Lung (tissue), 12 donors: ENCODE data around the gene CCDC34. TPM values are rescaled to one million over a fixed set of nuclear protein-coding genes. Genes with fewer than 3 reads are reported as not detected.

ENCODE experiments used
- ATAC-seq: fragments of 200-7000 bp; cut with Tn5 transposase; one replicate; pipeline ENCODE4 v1.9.1; 2020; ENCODE audit warnings: moderate number of reproducible peaks; ENCODE audit not compliant: insufficient read depth, low FRiP score
- DNase-seq, 3 donors: peaks; one replicate each; pipeline ENCODE4 v3.0.0-alpha.2; 2013 to 2017
- H3K27ac ChIP-seq, 2 donors: one replicate each; pipeline ENCODE4 v1.5.1; 2013; ENCODE audit warnings: mild to moderate bottlenecking in 2 of 2, moderate library complexity in 2 of 2, control low read depth in 1 of 2, inconsistent platforms in 1 of 2, low read depth in 1 of 2, low read length in 1 of 2
- H3K27me3 ChIP-seq, 3 donors: one replicate each; pipeline ENCODE4 v1.5.1; 2013; ENCODE audit warnings: low read length in 2 of 3; ENCODE audit not compliant: control insufficient read depth in 3 of 3, insufficient read depth in 3 of 3
- H3K36me3 ChIP-seq, 4 donors: one replicate each; pipeline ENCODE4 v1.5.1; 2013; ENCODE audit warnings: low read length in 4 of 4, mild to moderate bottlenecking in 1 of 4, moderate library complexity in 1 of 4; ENCODE audit not compliant: control insufficient read depth in 4 of 4, insufficient read depth in 4 of 4
- H3K4me1 ChIP-seq, 5 donors: one replicate each; pipeline ENCODE4 v1.5.1; 2013; ENCODE audit warnings: low read length in 5 of 5, mild to moderate bottlenecking in 2 of 5, moderate library complexity in 1 of 5; ENCODE audit not compliant: control insufficient read depth in 5 of 5, insufficient read depth in 5 of 5
- H3K4me3 ChIP-seq: one replicate; pipeline ENCODE4 v1.5.1; 2013; ENCODE audit warnings: mild to moderate bottlenecking, control low read depth, moderate library complexity
- H3K9ac ChIP-seq, 2 donors: one replicate each; pipeline ENCODE4 v1.5.1; 2013; ENCODE audit warnings: low read length in 2 of 2, control low read depth in 1 of 2; ENCODE audit not compliant: insufficient read depth in 1 of 2
- H3K9me3 ChIP-seq, 4 donors: one replicate each; pipeline ENCODE4 v1.5.1; 2013; ENCODE audit warnings: low read length in 3 of 4, mild to moderate bottlenecking in 1 of 4, moderate library complexity in 1 of 4; ENCODE audit not compliant: control insufficient read depth in 4 of 4, insufficient read depth in 3 of 4
- WGBS, 2 donors: extraction: QIAGEN DNeasy Blood & Tissue Kit; methylation state at CpG; one replicate each; pipeline ENCODE4 v1.1.7; 2013; 5-methylcytosine and 5-hydroxymethylcytosine counted together
- polyA plus RNA-seq, 2 donors: library from polyadenylated mRNA; stranded (reverse); fragments of 200-250 nt; gene quantifications; one replicate each; pipeline ENCODE4 v1.2.1, GENCODE V29; 2013
- total RNA-seq, 2 donors: library from RNA; depleted of rRNA in 1 of 2; stranded (reverse); fragments of >200 nt in 1 of 2; gene quantifications; one replicate each; pipeline ENCODE4 v1.2.1, GENCODE V29; 2014 to 2021
- TF ChIP-seq, protein P1 (sequence below): IDR thresholded peaks from 2 replicates; pipeline ENCODE4 v1.5.1; 2012; ENCODE audit warnings: mild to moderate bottlenecking; ENCODE audit errors: control extremely low read depth, extremely low read depth
- donor health status: control.
- donor health status: control.
- donor health status: Bipolar disorder and iron deficiency.
- donor health status: healthy.
- donor health status: DM: yes; HTN: yes; CAD: no.

Gene CCDC34
- total and polyA plus RNA-seq, 4 donors = 2.3 to 4.0 (median 3.5) TPM

DNA sequence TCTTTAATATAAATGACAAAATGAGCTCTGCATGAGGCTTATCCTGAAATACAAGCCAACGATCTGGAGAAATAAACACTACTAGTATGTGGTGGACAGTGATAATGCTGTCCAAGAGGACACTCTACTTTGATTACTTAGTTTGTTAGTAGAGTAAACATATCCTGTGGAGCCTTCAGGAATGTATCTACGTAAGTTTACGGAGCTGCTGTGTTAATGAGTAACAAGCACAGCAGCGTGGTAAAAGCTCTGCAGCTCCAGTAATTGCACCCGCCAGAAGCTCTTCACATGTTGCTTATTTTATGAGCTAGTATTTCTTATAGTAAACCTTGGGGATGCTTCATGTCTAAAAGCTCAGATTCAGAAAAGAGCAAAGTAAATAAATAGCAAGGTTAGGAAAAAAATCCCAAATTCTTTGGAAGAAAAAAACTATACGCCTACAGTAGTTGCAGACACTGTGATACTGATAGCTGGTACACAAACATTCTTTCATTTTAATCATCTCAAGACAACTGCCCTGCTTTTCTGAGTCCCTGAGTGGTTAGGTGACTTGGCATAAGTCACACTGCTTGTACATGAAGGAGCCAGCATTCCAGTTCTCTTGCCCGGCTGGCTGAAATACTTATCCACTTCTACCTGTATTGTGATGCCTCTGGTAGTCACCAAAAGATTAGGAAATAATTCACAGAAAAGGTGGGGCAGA is 32.7 kb upstream of the CCDC34 start:
- peak in 1 of 3 donors; percentile 42 for DNase-seq
- H3K4me1 ChIP-seq = peaks cover 0 to 38% (median 8%) of the 10 kb centered on the region in 5 donors
- no peak overlapping the region for H3K4me3 ChIP-seq

DNA sequence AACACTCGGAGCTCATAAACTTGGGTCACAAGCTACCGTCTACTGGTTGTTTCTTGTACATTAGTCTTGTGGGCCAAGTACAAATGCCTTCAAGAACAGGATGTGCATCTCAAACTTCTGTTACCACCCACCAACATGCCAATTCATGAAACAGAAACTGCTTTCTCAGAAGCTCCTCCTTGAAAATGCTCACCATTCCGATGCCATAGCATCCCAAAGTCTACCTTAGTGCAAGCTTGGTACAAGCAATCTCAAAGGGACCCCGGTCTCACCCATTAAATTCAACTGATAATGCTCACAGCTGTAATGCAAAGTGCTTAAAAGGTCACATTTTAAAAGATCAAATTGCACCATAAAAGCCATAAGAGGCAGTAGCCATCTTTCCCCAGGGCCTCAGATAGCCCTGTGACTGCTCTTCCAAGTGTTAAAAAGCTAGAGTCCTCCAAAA is 31.8 kb upstream of the CCDC34 start:
- no peak overlapping the region for H3K4me3 ChIP-seq
- H3K9me3 ChIP-seq = no peaks in the 10 kb centered on the region
- TF ChIP-seq, protein P1, sequence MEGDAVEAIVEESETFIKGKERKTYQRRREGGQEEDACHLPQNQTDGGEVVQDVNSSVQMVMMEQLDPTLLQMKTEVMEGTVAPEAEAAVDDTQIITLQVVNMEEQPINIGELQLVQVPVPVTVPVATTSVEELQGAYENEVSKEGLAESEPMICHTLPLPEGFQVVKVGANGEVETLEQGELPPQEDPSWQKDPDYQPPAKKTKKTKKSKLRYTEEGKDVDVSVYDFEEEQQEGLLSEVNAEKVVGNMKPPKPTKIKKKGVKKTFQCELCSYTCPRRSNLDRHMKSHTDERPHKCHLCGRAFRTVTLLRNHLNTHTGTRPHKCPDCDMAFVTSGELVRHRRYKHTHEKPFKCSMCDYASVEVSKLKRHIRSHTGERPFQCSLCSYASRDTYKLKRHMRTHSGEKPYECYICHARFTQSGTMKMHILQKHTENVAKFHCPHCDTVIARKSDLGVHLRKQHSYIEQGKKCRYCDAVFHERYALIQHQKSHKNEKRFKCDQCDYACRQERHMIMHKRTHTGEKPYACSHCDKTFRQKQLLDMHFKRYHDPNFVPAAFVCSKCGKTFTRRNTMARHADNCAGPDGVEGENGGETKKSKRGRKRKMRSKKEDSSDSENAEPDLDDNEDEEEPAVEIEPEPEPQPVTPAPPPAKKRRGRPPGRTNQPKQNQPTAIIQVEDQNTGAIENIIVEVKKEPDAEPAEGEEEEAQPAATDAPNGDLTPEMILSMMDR = no peak
- ATAC-seq (no peak), DNase-seq (no peak)
- H3K27me3 ChIP-seq = peaks cover 0 to 33% (median 2%) of the 10 kb centered on the region in 3 donors
- no peak overlapping the region for H3K27ac ChIP-seq
- H3K9ac ChIP-seq = no peak overlapping the region
- peaks cover 0 to 2% (median 0%) of the 10 kb centered on the region in 4 donors for H3K36me3 ChIP-seq
- WGBS, 2 donors = 78 to 79% methylated on average over 4 of the region's 4 CpGs
- H3K4me1 ChIP-seq = peaks cover 0 to 38% (median 8%) of the 10 kb centered on the region in 5 donors

More for the DNA sequence above, 32.7 kb upstream of the CCDC34 start:
- 48 to 67% methylated on average over 7 of the region's 7 CpGs for WGBS, 2 donors
- no peaks in the 10 kb centered on the region for H3K9me3 ChIP-seq
- peaks cover 0 to 29% (median 2%) of the 10 kb centered on the region in 3 donors for H3K27me3 ChIP-seq
- no peak overlapping the region for H3K27ac ChIP-seq
- ATAC-seq = peak; percentile 46
- TF ChIP-seq, protein P1 = no peak
- no peak overlapping the region for H3K9ac ChIP-seq
- peaks cover 0 to 2% (median 0%) of the 10 kb centered on the region in 4 donors for H3K36me3 ChIP-seq

DNA sequence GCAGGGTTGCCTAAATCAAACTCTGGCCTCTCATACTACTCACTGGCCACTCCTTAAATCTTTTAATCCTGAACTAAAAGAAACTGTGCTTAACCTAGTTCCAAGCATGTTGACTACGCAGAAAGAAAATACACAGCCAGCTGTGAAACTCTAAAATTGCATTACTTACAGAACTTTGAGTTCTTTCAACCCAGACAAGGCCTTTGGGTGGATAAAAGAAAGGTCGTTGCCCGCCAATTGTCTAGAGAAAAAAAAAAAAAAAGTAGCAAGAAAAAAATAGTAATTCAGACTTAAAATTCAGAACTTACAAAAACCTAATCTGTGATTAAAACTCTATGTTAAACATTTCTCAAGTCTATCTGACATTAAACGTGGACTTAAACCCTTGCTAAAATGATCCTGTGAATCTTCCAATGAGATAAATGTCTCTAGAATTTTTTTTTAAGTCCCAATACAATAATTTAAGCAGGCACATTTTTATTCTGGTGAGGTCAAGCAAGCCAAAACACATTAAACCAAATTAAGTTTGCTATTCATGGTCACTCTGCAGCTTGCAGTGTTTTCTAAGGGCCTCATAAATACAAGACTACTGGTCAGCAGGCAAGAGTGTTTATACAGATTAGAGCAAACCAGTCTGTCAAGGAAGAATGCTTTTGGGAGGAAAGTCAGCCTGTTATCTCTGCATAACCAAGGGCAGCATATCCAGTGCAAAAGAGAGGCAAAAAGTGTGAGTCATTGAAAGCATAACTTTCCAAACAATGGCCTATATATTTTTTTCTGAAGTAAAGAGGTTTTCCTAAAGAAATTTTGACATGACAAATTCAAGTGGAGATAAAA is 29.5 kb upstream of the CCDC34 start:
- WGBS, 2 donors = 85 to 93% methylated on average over 4 of the region's 4 CpGs
- Histone ChIP-seq H3K9ac (no peak overlapping the region), H3K4me3 (no peak overlapping the region), H3K27ac (peak overlapping the region in 1 of 2 donors; percentile 43), H3K27me3 (peaks cover 0 to 23% (median 0%) of the 10 kb centered on the region in 3 donors), H3K36me3 (peaks cover 0 to 2% (median 0%) of the 10 kb centered on the region in 4 donors), H3K4me1 (peaks cover 0 to 27% (median 8%) of the 10 kb centered on the region in 5 donors), H3K9me3 (no peaks in the 10 kb centered on the region)
- TF ChIP-seq, protein P1 = no peak
- no peak for ATAC-seq
- DNase-seq = peak in 2 of 3 donors; percentile 67 to 74
